MG63 (cell line): ENCODE measurements around the gene IL1R1. TPM values are rescaled to one million over a fixed set of nuclear protein-coding genes. Genes with fewer than 3 reads are reported as not detected.

ENCODE experiments used
- DNase-seq: peaks from one replicate; pipeline ENCODE4 v3.0.0-alpha.2; 2020
- H3K27me3 ChIP-seq: fragments of 250-450 bp; sonication (Bioruptor Pico); 2 replicates; pipeline ENCODE4 v1.5.1; 2020; ENCODE audit warnings: mild to moderate bottlenecking, moderate library complexity
- H3K36me3 ChIP-seq: fragments of 250-450 bp; sonication (Bioruptor Pico); 2 replicates; pipeline ENCODE4 v1.5.1; 2020; ENCODE audit warnings: mild to moderate bottlenecking, moderate library complexity
- H3K4me3 ChIP-seq: fragments of 250-450 bp; sonication (Bioruptor Pico); 2 replicates; pipeline ENCODE4 v1.5.1; 2020; ENCODE audit warnings: mild to moderate bottlenecking, moderate library complexity
- H3K9me3 ChIP-seq: fragments of 250-450 bp; sonication (Bioruptor Pico); 2 replicates; pipeline ENCODE4 v1.5.1; 2020; ENCODE audit warnings: mild to moderate bottlenecking, moderate library complexity
- total RNA-seq: library from RNA; depleted of rRNA; stranded (reverse); fragments of >200 nt; shearing (Covaris generic); gene quantifications from 2 replicates; pipeline ENCODE4 v1.2.3, GENCODE V29; 2014; ENCODE audit warnings: low replicate concordance

IL1R1 gene
- total RNA-seq, 1 experiment from 2014 or later = 0.82 TPM

- no peaks in the 10 kb centered on the region for H3K9me3 ChIP-seq
- DNase-seq = no peak
- no peaks in the 10 kb centered on the region for H3K27me3 ChIP-seq
- H3K36me3 ChIP-seq = no peaks in the 10 kb centered on the region
- H3K4me3 ChIP-seq = no peak overlapping the region
Measured at GRCh38 chr2:102194609-102195268, 52.2 kb downstream of the IL1R1 start.

GRCh38 chr2:102197389-102198137, 55.0 kb downstream of the IL1R1 start:
- DNase-seq = no peak
- no peaks in the 10 kb centered on the region for H3K9me3 ChIP-seq
- no peaks in the 10 kb centered on the region for H3K27me3 ChIP-seq
- H3K36me3 ChIP-seq = no peaks in the 10 kb centered on the region
- H3K4me3 ChIP-seq = no peak overlapping the region

- Histone ChIP-seq H3K9me3 (no peaks in the 10 kb centered on the region), H3K27me3 (no peaks in the 10 kb centered on the region), H3K4me3 (no peak overlapping the region), H3K36me3 (no peaks in the 10 kb centered on the region)
- DNase-seq = no peak
Measured at GRCh38 chr2:102200539-102200938, 58.0 kb downstream of the IL1R1 start.

GRCh38 chr2:102204638-102205037, 62.1 kb downstream of the IL1R1 start:
- no peak overlapping the region for H3K4me3 ChIP-seq

GRCh38 chr2:102206666-102207341, 64.3 kb downstream of the IL1R1 start:
- Histone ChIP-seq H3K4me3 (no peak overlapping the region), H3K9me3 (no peaks in the 10 kb centered on the region), H3K36me3 (no peaks in the 10 kb centered on the region), H3K27me3 (no peaks in the 10 kb centered on the region)
- peak; percentile 45 for DNase-seq

More at GRCh38 chr2:102204638-102205037, 62.1 kb downstream of the IL1R1 start:
- no peak for DNase-seq
- Histone ChIP-seq H3K27me3 (no peaks in the 10 kb centered on the region), H3K9me3 (no peaks in the 10 kb centered on the region), H3K36me3 (no peaks in the 10 kb centered on the region)

- no peak overlapping the region for H3K4me3 ChIP-seq
- no peak for DNase-seq
Measured at GRCh38 chr2:102208774-102209173, 66.2 kb downstream of the IL1R1 start.

GRCh38 chr2:102209474-102209873, 66.9 kb downstream of the IL1R1 start:
- Histone ChIP-seq H3K36me3 (no peaks in the 10 kb centered on the region), H3K9me3 (no peaks in the 10 kb centered on the region), H3K27me3 (no peaks in the 10 kb centered on the region), H3K4me3 (no peak overlapping the region)
- no peak for DNase-seq

More at GRCh38 chr2:102208774-102209173, 66.2 kb downstream of the IL1R1 start:
- Histone ChIP-seq H3K27me3 (no peaks in the 10 kb centered on the region), H3K9me3 (no peaks in the 10 kb centered on the region), H3K36me3 (no peaks in the 10 kb centered on the region)

GRCh38 chr2:102217032-102217431, 74.5 kb downstream of the IL1R1 start:
- Histone ChIP-seq H3K36me3 (no peaks in the 10 kb centered on the region), H3K9me3 (peaks cover 14% of the 10 kb centered on the region), H3K4me3 (no peak overlapping the region), H3K27me3 (no peaks in the 10 kb centered on the region)
- DNase-seq = no peak

- H3K4me3 ChIP-seq = no peak overlapping the region
- H3K9me3 ChIP-seq = no peaks in the 10 kb centered on the region
- no peaks in the 10 kb centered on the region for H3K36me3 ChIP-seq
- no peaks in the 10 kb centered on the region for H3K27me3 ChIP-seq
- no peak for DNase-seq
Measured at GRCh38 chr2:102224824-102225739, 82.5 kb downstream of the IL1R1 start.

- DNase-seq = no peak
- no peaks in the 10 kb centered on the region for H3K27me3 ChIP-seq
- H3K9me3 ChIP-seq = no peaks in the 10 kb centered on the region
- no peaks in the 10 kb centered on the region for H3K36me3 ChIP-seq
- H3K4me3 ChIP-seq = no peak overlapping the region
Measured at GRCh38 chr2:102226171-102226570, 83.6 kb downstream of the IL1R1 start.

- H3K9me3 ChIP-seq = no peaks in the 10 kb centered on the region
- H3K36me3 ChIP-seq = no peaks in the 10 kb centered on the region
- DNase-seq = no peak
- no peaks in the 10 kb centered on the region for H3K27me3 ChIP-seq
- no peak overlapping the region for H3K4me3 ChIP-seq
Measured at GRCh38 chr2:102226612-102227391, 84.3 kb downstream of the IL1R1 start.

- Histone ChIP-seq H3K4me3 (no peak overlapping the region), H3K36me3 (no peaks in the 10 kb centered on the region), H3K9me3 (no peaks in the 10 kb centered on the region), H3K27me3 (no peaks in the 10 kb centered on the region)
- DNase-seq = no peak
Measured at GRCh38 chr2:102229141-102229769, 86.7 kb downstream of the IL1R1 start.
